Hippocampal formation (tissue), 2 donors: Measurements from ENCODE around the gene RUNX2.

Experiments used
- DNase-seq, 2 donors: peaks; one replicate each; lab custom pipeline; 2025; lab: John Stamatoyannopoulos, UW

The RUNX2 gene

GRCh38 chr6:45589367-45589766, 261.2 kb downstream of the RUNX2 start:
- DNase-seq, result no peak

- DNase-seq, result no peak
Observed at GRCh38 chr6:45590226-45590625, 262.1 kb downstream of the RUNX2 start.

GRCh38 chr6:45590696-45591184, 262.6 kb downstream of the RUNX2 start:
- DNase-seq, result no peak

- no peak for DNase-seq
Observed at GRCh38 chr6:45591306-45591705, 263.2 kb downstream of the RUNX2 start.

GRCh38 chr6:45591890-45592289, 263.8 kb downstream of the RUNX2 start:
- DNase-seq, result no peak

- no peak for DNase-seq
Observed at GRCh38 chr6:45592991-45593390, 264.9 kb downstream of the RUNX2 start.

- no peak for DNase-seq
Observed at GRCh38 chr6:45595010-45595851, 267.1 kb downstream of the RUNX2 start.

GRCh38 chr6:45597424-45597823, 269.3 kb downstream of the RUNX2 start:
- no peak for DNase-seq

- no peak for DNase-seq
Observed at GRCh38 chr6:45599053-45599452, 270.9 kb downstream of the RUNX2 start.

- DNase-seq, result no peak
Observed at GRCh38 chr6:45605971-45606370, 277.8 kb downstream of the RUNX2 start.

- DNase-seq, result no peak
Observed at GRCh38 chr6:45606831-45607400, 278.8 kb downstream of the RUNX2 start.

GRCh38 chr6:45607798-45608197, 279.7 kb downstream of the RUNX2 start:
- no peak for DNase-seq

GRCh38 chr6:45608252-45608913, 280.3 kb downstream of the RUNX2 start:
- DNase-seq, result no peak

GRCh38 chr6:45609141-45609638, 281.1 kb downstream of the RUNX2 start:
- DNase-seq, result no peak

- no peak for DNase-seq
Observed at GRCh38 chr6:45610374-45610773, 282.2 kb downstream of the RUNX2 start.

- DNase-seq, result no peak
Observed at GRCh38 chr6:45610832-45611231, 282.7 kb downstream of the RUNX2 start.

- DNase-seq, result no peak
Observed at GRCh38 chr6:45611491-45611890, 283.4 kb downstream of the RUNX2 start.

- no peak for DNase-seq
Observed at GRCh38 chr6:45613656-45614055, 285.5 kb downstream of the RUNX2 start.

- DNase-seq, result no peak
Observed at GRCh38 chr6:45614488-45615285, 286.6 kb downstream of the RUNX2 start.

GRCh38 chr6:45616209-45616608, 288.1 kb downstream of the RUNX2 start:
- DNase-seq, result no peak

GRCh38 chr6:45617441-45617840, 289.3 kb downstream of the RUNX2 start:
- DNase-seq, result no peak

- DNase-seq, result no peak
Observed at GRCh38 chr6:45618259-45618658, 290.1 kb downstream of the RUNX2 start.
